H1 (cell line): ENCODE results near the gene RNF2. TPM values are rescaled to one million over a fixed set of nuclear protein-coding genes. Genes with fewer than 3 reads are reported as not detected.

ENCODE experiments used
- ATF3 ChIP-seq: IDR thresholded peaks from 2 replicates; pipeline ENCODE4 v1.6.1; 2011; ENCODE audit warnings: low read depth, mild to moderate bottlenecking, low read length; ENCODE audit not compliant: insufficient read depth
- BACH1 ChIP-seq: IDR thresholded peaks from 2 replicates; pipeline ENCODE4 v1.6.1; 2012; ENCODE audit warnings: low read length, improper control_type of control experiment
- BCL11A ChIP-seq, 2 experiments: IDR thresholded peaks; one replicate each; pipeline ENCODE4 v1.6.1; 2011; ENCODE audit warnings: low read depth in 2 of 2, low read length in 2 of 2, mild to moderate bottlenecking in 2 of 2
- BRCA1 ChIP-seq: IDR thresholded peaks from 2 replicates; pipeline ENCODE4 v1.6.1; 2012; ENCODE audit warnings: low read depth, low read length, improper control_type of control experiment
- CHD7 ChIP-seq: fragments of 300-600 bp; sonication (generic); IDR thresholded peaks from 2 replicates; pipeline ENCODE4 v1.7.1; 2012; ENCODE audit warnings: low read length, moderate library complexity, mild to moderate bottlenecking, inconsistent platforms; ENCODE audit not compliant: insufficient replicate concordance
- CREB1 ChIP-seq: IDR thresholded peaks from 2 replicates; pipeline ENCODE4 v1.6.1; 2012; ENCODE audit warnings: inconsistent platforms
- CTBP2 ChIP-seq: IDR thresholded peaks from 2 replicates; pipeline ENCODE4 v1.7.0; 2011; ENCODE audit warnings: borderline replicate concordance, mild to moderate bottlenecking, moderate library complexity, mixed read lengths, low read length; ENCODE audit not compliant: insufficient read depth, insufficient read length
- KDM4A ChIP-seq: IDR thresholded peaks from one replicate; pipeline ENCODE4 v1.7.1; 2012; ENCODE audit warnings: low read depth, mild to moderate bottlenecking, moderate library complexity, low read length, inconsistent platforms; ENCODE audit not compliant: severe bottlenecking
- POU5F1 ChIP-seq: IDR thresholded peaks from 2 replicates; pipeline ENCODE4 v1.6.1; 2011; ENCODE audit warnings: low read depth, mild to moderate bottlenecking, low read length, moderate library complexity
- SP2 ChIP-seq: IDR thresholded peaks from 2 replicates; pipeline ENCODE4 v1.6.1; 2012; ENCODE audit warnings: mild to moderate bottlenecking, low read length, inconsistent platforms
- TAF7 ChIP-seq: optimal IDR thresholded peaks from 2 replicates; pipeline ENCODE3; 2011; ENCODE audit warnings: low read depth, mild to moderate bottlenecking, inconsistent platforms, low read length, moderate library complexity, borderline replicate concordance
- TEAD4 ChIP-seq: IDR thresholded peaks from 2 replicates; pipeline ENCODE4 v1.6.1; 2012; ENCODE audit warnings: low read depth, low read length, inconsistent platforms, mixed read lengths
- polyA plus RNA-seq, 7 experiments: library from polyadenylated mRNA; depleted of rRNA in 3 of 7; stranded (reverse) in 5 of 7; unstranded in 2 of 7; fragments of >200 nt in 5 of 7; fragments of 200-250 nt in 2 of 7; gene quantifications; 1 replicate in 5 of 7; 2 replicates in 1 of 7; 4 replicates in 1 of 7; pipeline versions ENCODE4 v1.2.1 to v1.2.3, GENCODE V29; 2011 to 2013; ENCODE audit warnings: missing spikeins in 2 of 7, mixed read lengths in 2 of 7
- total RNA-seq: library from RNA; stranded (reverse); fragmentation: NEBNext Ultra II Directional; extraction: Animal tissue kit (Norgen Biotek cat#: 25700); gene quantifications from 2 replicates; pipeline ENCODE4 v1.2.1, GENCODE V29; 2021

RNF2 gene
- total and polyA plus RNA-seq, 2 of the 8 experiments (the other 6 are each of a cell fraction or from before 2014, with no cell fraction given), result 28.9 to 58.9 TPM

GRCh38 chr1:185017338-185017737 is 28.0 kb upstream of the RNF2 start (continued):
- TF ChIP-seq CHD7 (no peak), CREB1 (no peak), TEAD4 (no peak), SP2 (no peak), BRCA1 (no peak), KDM4A (no peak), POU5F1 (no peak), BACH1 (no peak), TAF7 (no peak), BCL11A (IDR thresholded peaks at IDR 0.05; ENCODE audit: low read depth in 2 of 2, low read length in 2 of 2) (no peak), ATF3 (no peak), CTBP2 (no peak)
